Stimulated activated CD4-positive, alpha-beta T cell treated with anti-CD3 and anti-CD28 coated beads, Interleukin-15, amount 100 ng/mL, for 1 hour (primary cell): ENCODE data around the gene MLST8.

Experiments
- DNase-seq, 2 donors: peaks; one replicate each; pipeline ENCODE4 v3.0.0-alpha.2; 2020; ENCODE audit warnings: low read depth in 1 of 2, low spot score in 1 of 2

The MLST8 gene

GRCh38 chr16:2172688-2173335 is 32.4 kb upstream of the MLST8 start:
- DNase-seq = no peak

DNA sequence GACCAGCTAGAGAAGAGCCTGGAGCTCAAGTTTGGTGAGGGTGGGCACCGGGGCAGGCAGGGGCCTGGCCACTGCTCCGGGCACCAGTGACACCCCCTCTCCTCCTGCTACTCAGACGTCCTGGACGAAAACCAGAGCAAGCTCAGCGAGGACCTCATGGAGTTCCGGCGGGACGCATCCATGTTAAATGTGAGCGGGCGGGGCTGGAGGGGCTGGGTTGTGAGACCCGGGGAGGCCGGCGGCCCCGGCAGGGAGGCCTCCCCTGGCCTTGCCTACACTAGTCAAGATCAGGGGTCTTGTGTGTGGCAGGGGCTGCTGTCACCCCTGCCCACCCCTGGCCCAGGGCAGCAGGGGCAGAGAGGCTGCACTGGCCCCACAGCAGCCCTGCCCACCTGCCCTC is 31.9 kb upstream of the MLST8 start:
- no peak for DNase-seq

DNA sequence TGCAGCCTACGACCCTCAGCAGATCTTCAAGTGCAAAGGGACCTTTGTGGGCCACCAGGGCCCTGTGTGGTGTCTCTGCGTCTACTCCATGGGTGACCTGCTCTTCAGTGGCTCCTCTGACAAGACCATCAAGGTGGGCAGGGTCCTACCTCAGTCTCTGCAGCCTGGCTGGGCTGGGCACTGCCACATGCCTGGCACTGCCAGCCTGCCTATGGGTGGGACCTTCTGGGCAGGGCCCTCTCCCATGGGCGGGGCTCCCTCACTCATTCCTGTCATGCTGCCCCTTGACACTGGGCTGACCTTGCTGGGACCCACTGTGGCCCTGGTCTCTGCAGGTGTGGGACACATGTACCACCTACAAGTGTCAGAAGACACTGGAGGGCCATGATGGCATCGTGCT is 31.3 kb upstream of the MLST8 start:
- no peak for DNase-seq

DNA sequence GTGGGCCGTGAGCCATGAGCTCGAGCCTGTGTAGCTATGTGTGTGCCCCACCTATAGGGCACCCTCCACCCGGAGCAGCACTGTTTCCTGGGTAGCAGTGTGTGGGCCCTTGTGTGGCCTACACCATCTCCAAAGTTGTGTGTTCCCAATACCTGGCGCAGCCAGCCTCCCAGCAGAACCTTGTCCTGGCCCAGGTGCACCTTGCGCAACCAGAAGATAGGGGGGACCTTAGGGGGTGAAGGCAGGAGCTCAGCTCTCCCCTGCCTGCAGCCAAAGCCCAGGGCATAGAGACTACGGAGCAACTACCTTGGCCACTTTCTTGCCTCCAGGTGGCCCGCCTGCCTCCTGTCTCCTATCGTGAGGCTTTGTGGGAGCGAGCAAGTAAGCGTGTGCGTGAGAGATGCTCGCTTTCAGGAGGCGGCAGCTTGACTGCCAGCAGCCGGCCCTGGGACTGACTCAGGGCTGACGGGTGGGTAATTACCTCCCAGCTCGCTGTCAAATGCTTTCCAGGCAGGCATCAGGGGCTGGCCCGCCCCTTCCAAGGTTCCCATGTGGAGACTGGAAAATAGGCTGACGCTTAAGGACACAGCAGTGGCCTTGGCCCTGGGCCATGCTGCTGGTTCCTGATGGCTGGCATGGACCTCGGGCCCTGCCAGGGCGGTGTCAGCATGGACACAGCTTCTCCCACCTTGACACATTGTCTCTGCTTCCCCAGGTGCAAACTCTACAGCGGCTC is 30.7 kb upstream of the MLST8 start:
- no peak for DNase-seq

GRCh38 chr16:2175454-2175853 is 29.8 kb upstream of the MLST8 start:
- DNase-seq = no peak

DNA sequence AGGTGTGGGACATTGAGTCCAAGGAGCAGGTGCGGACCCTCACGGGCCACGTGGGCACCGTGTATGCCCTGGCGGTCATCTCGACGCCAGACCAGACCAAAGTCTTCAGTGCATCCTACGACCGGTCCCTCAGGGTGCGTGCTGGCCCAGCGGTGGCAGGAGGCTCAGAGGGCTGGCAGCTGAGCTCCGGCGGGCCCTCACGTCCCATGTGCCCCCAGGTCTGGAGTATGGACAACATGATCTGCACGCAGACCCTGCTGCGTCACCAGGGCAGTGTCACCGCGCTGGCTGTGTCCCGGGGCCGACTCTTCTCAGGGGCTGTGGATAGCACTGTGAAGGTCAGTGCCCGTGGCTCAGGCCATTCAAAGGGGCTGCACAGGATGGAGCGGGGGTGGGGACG is 29.2 kb upstream of the MLST8 start:
- DNase-seq = no peak

DNA sequence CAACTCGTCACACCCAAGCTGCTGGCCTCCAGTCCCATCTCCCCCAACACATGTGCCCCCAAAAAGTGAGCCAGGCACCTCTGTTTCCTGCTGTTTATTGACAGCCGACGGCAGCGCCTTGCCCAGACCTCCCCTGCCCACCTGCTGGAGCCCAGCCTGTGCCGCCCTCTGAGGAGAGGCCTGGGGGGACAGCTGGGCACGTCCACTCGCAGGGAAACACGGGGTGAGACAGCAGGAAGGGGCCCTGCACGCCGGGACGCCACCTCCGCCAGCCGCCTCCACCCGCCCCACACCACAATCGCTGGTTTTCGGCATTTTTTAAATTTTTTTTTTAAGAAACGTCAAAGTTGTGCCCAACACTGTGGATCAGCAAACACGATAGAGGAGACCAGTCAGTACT is 28.2 kb upstream of the MLST8 start:
- no peak for DNase-seq

GRCh38 chr16:2177561-2177960 is 27.7 kb upstream of the MLST8 start:
- no peak for DNase-seq

DNA sequence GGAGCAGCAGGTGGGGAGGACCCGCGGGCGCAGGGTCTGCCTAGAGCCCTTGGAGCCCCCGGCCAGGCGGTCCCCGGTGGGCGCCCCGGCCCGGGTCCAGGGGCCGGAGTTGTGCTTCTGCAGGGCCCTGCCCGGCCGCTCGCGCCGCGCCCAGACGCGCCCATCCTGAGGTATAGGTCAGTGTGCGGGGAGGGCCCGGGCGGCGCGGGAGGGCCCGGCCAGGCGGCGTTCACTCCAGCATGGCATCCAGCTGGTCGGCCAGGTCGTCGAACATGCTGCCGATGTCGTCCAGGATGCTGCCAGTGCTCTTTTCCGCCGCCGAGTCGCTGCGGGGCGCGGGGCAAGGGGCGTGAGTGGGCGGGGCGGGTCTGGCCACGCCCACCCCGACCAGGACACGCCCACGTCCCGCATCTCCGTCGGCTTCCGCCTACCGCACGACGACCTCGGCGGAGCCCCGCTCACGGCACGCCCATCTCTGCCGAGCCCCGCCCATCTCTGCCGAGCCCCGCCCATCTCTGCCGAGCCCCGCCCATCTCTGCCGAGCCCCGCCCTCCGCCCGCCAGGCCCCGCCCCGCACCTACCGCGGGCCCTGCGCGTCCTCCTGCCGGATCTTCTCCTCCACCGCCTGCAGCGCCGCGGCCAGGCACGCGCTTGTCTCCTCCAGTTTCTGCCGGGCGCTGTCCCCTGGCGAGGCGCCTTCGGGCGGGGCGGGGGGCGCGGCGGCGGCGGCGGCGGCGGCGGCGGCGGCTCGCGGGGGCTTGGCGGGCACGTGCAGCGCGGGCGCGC is 26.7 kb upstream of the MLST8 start:
- peak in 1 of 2 donors; percentile 26 for DNase-seq

DNA sequence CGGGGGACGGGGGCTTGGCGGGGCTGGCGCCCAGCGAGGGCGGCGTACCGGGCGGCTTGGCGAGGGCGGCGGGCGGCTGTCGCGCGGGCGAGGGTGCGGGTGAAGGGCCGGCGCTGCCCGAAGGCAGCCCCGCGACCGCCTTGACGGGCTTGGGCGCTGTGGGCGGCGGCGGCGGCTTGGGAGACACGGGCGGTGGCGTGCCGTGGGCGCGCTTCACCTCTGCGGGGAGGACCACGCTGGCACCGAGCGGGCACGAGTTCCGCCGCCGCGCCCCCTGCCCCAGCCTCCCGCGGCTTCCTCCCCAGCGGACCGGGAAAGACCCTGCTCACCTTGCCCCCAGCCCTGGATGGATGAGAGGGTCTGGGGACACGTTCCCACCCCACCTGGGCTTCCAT is 26.1 kb upstream of the MLST8 start:
- no peak for DNase-seq

- DNase-seq = no peak
Measured at GRCh38 chr16:2179576-2179975, 25.7 kb upstream of the MLST8 start.

DNA sequence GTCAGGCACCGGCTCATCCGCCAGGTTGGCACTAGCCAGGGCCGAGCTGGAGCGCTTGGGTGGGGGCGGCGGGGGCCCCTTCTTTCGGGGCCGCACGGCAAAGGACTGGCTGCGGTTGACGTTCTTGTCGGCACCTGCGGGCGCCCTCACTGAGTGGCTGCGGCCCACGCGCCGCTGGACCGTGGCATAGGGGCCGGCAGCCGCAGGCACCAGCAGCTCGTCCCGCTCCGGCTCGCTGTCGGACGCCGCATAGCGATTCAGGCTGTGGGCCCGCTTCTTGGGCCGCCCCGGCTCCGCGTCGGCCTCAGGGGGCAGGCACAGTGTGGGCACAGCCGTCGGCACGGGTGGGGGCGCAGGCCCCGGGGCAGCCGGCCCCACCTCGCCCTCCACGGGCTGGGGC is 24.8 kb upstream of the MLST8 start:
- DNase-seq = no peak

DNA sequence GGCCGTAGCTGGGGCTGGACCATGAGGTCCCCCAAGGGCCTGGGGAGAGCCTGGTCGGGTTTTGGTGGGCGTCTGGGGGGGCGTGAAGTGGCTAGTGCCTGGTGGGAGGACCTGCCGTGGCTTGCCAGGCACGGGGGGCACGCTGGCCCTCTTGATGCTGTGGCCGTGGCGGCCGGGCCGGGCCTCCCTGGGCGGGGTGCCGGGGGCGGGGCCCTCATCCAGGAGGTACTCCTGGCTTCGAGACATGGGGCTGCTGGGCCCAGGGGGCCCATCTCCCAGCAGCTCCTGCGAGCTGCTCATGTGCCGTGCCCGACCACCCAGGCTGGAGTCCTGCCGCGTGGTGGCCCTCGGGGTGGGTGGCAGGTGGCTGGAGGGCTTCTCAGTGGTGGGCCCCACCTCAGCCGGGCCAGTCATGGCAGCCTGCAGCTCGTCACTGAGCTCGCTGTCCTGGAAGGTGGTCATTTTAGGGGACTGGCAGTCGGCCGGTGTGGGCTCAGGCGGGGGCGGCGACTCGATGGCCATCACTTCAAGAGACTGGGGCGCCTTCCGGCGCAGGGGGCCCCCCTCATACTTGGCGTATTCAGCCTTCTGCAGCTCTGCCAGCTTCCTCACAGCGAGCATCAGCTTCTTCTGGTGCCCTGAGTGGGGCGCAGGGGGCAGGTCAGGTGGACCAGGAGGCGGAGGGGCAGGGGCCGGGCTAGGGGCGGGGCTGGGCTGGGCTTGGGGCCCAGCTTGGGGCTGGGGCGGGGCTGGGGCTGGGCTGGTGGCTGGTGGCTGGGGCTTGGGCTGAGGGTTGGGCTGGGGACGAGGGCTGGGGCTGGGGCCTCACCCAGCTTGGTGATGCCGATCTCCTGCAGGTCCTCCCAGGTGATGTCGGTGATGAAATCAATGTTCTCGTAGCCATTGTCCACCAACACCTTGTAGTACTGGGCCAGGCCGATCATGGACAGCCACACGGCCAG is 24.0 kb upstream of the MLST8 start:
- no peak for DNase-seq

DNA sequence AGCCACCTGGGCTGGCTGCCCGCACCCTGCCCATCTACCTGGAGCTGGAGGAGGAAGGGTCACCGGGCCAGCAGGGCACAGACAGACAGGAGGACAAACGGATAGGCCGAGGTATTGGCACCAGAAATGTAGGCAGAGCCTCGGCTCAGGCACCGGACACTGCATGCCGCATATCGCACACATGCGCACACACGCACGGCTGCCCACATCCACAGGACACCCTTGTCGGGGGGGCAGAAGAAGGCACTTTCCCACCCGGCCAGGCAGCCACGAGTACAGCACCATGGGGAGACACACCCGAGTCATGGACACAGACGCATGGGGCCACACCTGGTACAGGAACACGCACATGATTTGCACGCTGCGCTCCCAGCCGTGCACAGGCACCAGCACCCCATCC is 23.3 kb upstream of the MLST8 start:
- DNase-seq = no peak

DNA sequence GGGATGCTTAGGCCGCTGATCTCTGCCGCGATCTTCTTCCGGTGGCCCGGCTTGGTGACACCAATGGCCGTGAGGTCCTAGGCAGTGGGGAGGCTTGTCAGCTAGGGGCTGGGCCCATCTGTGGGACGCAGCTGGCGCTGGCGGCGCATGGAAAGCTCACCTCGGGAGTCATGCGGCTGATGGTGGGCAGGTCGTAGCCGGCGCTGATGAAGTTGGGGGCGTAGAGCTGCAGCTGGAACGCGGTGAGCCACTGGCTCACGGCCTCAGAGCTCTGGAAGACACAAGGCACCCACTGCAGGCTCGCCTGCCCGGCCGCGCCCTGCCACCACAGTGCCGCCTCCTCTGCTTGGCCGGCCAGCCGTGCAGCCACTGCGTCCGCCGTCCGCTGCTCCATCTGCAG is 21.6 kb upstream of the MLST8 start:
- no peak for DNase-seq

- DNase-seq = no peak
Measured at GRCh38 chr16:2184346-2184745, 20.9 kb upstream of the MLST8 start.

DNA sequence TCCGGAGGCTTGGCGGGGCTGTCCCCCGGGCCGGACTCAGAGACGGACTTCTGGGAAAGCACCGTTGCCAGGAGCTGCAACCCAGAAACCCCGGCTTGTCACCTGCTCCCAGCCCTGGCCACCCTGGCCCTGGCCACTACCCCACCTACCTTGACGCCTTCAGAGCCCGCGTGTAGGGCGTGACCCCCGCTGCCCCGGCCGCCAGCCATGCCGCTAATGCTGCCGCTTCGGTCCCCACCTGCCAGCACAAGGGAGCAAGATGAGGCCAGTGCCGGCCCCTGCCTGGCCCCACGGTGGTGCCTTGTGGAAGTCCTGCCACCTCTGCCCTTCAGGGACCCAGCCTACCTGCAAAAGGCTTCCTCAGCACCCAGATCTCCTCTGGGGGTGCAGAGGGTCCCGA is 20.3 kb upstream of the MLST8 start:
- no peak for DNase-seq

GRCh38 chr16:2186064-2186463 is 19.2 kb upstream of the MLST8 start:
- DNase-seq = no peak

DNA sequence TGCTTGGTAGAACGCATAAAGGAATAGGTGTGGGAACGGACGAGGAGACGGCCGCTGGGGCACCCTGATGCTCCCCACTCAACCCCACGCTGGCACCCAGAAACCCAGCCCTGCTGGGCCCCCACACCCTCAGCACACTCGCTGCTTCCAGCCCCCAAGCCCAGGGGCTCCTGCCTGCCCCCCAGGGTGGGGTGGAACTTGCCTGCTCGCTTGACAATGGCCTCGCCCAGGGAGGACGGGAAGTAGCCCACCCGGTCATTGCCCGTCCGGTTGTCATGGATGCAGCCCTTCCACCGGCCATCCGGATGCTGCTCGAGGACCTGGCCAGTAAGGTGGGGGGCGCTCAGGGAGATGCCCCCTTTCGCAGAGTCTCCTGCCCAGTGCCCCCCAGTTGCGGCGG is 18.7 kb upstream of the MLST8 start:
- no peak for DNase-seq

DNA sequence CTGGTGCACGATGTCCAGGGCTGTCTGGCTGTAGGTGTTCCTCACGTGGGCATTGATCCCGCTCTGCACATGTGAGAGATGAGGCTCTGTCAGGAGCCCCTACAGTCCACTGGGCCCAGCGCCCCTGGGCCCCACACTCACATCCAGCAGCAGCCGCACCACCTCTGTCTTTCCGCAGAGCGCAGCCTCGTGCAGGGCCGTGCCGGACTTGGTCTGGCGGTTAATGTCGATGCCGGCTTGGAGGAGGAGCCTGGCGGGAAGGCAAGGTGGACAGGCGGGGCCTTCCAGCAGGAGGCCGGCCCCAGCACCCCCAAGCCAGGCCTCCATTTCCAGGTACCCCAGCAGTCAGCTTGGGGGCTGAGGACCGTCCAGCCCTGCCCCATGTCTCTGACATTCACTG is 18.0 kb upstream of the MLST8 start:
- no peak for DNase-seq

- no peak for DNase-seq
Measured at GRCh38 chr16:2188395-2188794, 16.9 kb upstream of the MLST8 start.
